Lower lobe of right lung (tissue), 2 donors: ENCODE measurements around the gene IFNG-AS1. TPM values are rescaled to one million over a fixed set of nuclear protein-coding genes. Genes with fewer than 3 reads are reported as not detected.

ENCODE experiments used
- ATAC-seq, 2 donors: fragments of 200-7000 bp; cut with Tn5 transposase; one replicate each; pipeline ENCODE4 v1.9.1; 2020 to 2022; ENCODE audit warnings: mild to moderate bottlenecking in 2 of 2, moderate library complexity in 2 of 2
- DNase-seq: peaks from one replicate; pipeline ENCODE4 v3.0.0-alpha.2; 2020
- H3K27ac ChIP-seq: fragments of 200-600 bp; one replicate; pipeline ENCODE4 v1.8.0; 2022
- H3K27me3 ChIP-seq: fragments of 200-600 bp; one replicate; pipeline ENCODE4 v1.8.0; 2022; ENCODE audit warnings: low read depth
- H3K36me3 ChIP-seq: fragments of 200-600 bp; one replicate; pipeline ENCODE4 v1.8.0; 2022; ENCODE audit warnings: mild to moderate bottlenecking
- H3K4me1 ChIP-seq: fragments of 200-600 bp; one replicate; pipeline ENCODE4 v1.8.0; 2022
- H3K4me3 ChIP-seq: fragments of 200-600 bp; one replicate; pipeline ENCODE4 v1.8.0; 2022; ENCODE audit warnings: mild to moderate bottlenecking
- H3K9me3 ChIP-seq: fragments of 200-600 bp; one replicate; pipeline ENCODE4 v1.8.0; 2022
- intact Hi-C: fragments of 100-400 bp; cut with DNase I; formaldehyde crosslinking; loops from one replicate; pipeline ENCODE4 v1.11.0; 2022
- total RNA-seq: library from RNA; stranded (reverse); fragmentation: NEBNext Ultra II Directional; extraction: Animal tissue kit (Norgen Biotek cat#: 25700); gene quantifications from one replicate; pipeline ENCODE4 v1.2.1, GENCODE V29; 2021
- TF ChIP-seq, protein P1 (sequence below): fragments of 200-600 bp; IDR thresholded peaks from one replicate; pipeline ENCODE4 v1.8.0; 2022; ENCODE audit warnings: antibody characterized with exemption, mild to moderate bottlenecking
- donor health status: DM: no; HTN: yes; CAD: no; lungs with severe emphysema.

Gene IFNG-AS1
- total RNA-seq, 1 donor from 2014 or later: not detected

DNA sequence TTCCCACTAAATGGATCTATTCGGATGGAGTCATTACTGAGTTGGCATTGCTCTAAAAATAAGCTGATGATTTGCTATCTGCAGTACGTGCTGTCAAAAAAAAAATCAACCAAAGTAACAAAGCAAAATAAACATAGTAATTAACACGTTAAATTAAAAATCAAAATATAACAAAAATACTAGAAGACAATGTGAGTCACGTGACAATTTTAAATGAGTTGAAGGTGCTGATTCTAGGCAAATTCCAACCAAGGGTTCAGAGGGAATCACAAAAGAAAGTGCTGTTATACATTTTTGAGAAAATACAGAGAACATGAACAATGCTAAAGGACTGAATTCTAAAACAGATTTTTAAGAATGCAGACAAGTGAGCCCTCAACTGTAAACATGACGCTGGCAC, 45.2 kb upstream of the IFNG-AS1 start:
- H3K4me1 ChIP-seq: peaks cover 9% of the 10 kb centered on the region
- intact Hi-C loops: loop anchor here (5.0 kb wide), 1 partner anchor 587 kb away; no protein-coding TSS in a partner anchor
- TF ChIP-seq, protein P1, sequence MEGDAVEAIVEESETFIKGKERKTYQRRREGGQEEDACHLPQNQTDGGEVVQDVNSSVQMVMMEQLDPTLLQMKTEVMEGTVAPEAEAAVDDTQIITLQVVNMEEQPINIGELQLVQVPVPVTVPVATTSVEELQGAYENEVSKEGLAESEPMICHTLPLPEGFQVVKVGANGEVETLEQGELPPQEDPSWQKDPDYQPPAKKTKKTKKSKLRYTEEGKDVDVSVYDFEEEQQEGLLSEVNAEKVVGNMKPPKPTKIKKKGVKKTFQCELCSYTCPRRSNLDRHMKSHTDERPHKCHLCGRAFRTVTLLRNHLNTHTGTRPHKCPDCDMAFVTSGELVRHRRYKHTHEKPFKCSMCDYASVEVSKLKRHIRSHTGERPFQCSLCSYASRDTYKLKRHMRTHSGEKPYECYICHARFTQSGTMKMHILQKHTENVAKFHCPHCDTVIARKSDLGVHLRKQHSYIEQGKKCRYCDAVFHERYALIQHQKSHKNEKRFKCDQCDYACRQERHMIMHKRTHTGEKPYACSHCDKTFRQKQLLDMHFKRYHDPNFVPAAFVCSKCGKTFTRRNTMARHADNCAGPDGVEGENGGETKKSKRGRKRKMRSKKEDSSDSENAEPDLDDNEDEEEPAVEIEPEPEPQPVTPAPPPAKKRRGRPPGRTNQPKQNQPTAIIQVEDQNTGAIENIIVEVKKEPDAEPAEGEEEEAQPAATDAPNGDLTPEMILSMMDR: no peak
- H3K4me3 ChIP-seq: no peak overlapping the region
- no peaks in the 10 kb centered on the region for H3K9me3 ChIP-seq
- H3K27ac ChIP-seq: no peak overlapping the region
- ATAC-seq: no peak
- H3K36me3 ChIP-seq: no peaks in the 10 kb centered on the region
- no peak for DNase-seq
- no peaks in the 10 kb centered on the region for H3K27me3 ChIP-seq

DNA sequence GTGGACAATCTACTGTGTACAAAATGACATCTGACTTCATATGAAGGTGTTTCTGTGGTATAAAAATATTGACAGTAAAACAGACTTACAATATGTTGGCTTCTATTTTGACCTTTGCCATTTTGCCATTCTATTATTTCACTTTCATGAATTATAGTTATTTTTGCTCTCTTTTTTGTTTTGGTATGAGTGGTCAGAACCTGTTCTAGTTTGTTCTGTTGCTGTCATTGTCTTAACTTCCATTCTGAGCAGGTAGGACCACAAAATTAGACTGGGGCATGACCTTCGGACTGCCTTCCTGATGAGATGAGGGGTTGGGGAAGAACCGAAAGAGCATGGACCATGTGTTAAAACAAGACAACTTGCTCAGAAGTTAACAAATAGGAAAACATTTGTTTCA, 36.5 kb upstream of the IFNG-AS1 start:
- no peaks in the 10 kb centered on the region for H3K4me1 ChIP-seq
- intact Hi-C loops: no loop called here
- H3K27ac ChIP-seq: no peak overlapping the region
- H3K9me3 ChIP-seq: no peaks in the 10 kb centered on the region
- DNase-seq (no peak), ATAC-seq (no peak)
- no peak overlapping the region for H3K4me3 ChIP-seq
- TF ChIP-seq, protein P1: no peak
- no peaks in the 10 kb centered on the region for H3K27me3 ChIP-seq
- H3K36me3 ChIP-seq: no peaks in the 10 kb centered on the region

DNA sequence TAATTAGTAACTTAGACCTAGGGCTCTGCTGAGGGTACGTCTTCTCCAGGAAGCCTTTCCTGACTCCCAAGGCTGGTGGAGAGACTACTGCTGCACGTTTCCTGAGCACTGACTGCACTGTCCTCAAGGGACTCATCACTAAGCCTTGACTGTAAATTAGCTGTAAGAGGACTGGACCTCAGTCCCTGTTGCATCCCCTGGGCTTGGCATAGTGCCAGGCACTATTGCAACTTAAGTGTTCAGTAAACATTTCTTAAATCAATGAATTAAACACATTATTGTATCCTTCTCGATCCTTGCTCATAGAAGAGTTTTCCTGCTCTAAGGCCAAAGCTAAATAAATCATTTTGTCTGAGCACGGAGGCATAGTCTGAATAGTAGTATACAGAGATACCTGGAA, 31.9 kb upstream of the IFNG-AS1 start:
- Histone ChIP-seq H3K27ac (no peak overlapping the region), H3K4me1 (no peaks in the 10 kb centered on the region), H3K4me3 (no peak overlapping the region), H3K27me3 (no peaks in the 10 kb centered on the region), H3K36me3 (no peaks in the 10 kb centered on the region), H3K9me3 (no peaks in the 10 kb centered on the region)
- TF ChIP-seq, protein P1: no peak
- ATAC-seq (no peak), DNase-seq (peak; percentile 36)
- intact Hi-C loops: no loop called here

DNA sequence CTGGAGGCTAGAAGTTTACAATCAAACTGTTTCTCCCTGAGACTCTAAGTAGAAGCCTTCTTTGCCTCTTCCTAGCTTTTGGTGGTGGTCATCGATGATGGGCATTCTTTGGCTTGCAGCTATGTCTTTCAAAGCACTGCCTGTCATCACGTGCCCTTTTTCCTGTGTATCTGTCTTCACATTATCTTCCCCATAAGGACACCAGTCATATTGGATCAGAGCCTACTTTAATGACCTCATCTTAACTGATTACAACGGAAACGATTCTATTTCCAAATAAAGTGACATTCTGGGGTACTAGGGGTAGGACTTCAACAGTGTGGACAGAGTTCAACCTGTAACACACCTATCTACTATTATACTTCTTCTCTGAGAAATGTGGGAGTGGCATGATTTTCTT, 31.1 kb upstream of the IFNG-AS1 start:
- H3K4me3 ChIP-seq: no peak overlapping the region
- DNase-seq: no peak
- H3K36me3 ChIP-seq: no peaks in the 10 kb centered on the region
- ATAC-seq: no peak
- TF ChIP-seq, protein P1: no peak
- intact Hi-C loops: no loop called here
- H3K27ac ChIP-seq: no peak overlapping the region
- H3K9me3 ChIP-seq: no peaks in the 10 kb centered on the region
- H3K4me1 ChIP-seq: no peaks in the 10 kb centered on the region
- no peaks in the 10 kb centered on the region for H3K27me3 ChIP-seq

DNA sequence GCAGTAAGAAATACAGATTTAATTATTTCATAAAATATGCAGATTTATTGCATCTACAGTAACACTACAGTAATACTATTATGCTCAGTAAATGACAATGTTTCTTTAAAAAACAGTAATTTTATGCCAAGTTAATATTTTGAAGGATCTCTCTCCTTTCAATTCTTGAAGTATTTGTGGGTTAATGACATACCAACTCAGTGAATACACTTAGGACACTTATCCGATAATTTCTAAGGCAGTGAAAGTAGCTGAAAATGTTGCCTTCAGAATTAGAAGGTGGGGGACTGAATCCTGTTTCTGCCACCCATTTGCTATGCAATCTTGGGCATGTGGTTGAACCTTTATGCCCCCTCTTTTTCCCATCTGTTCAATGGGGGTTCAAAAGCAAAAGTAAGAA, 24.8 kb upstream of the IFNG-AS1 start:
- no peak for ATAC-seq
- H3K27me3 ChIP-seq: no peaks in the 10 kb centered on the region
- no peaks in the 10 kb centered on the region for H3K9me3 ChIP-seq
- DNase-seq: no peak
- intact Hi-C loops: no loop called here
- H3K4me3 ChIP-seq: no peak overlapping the region
- H3K36me3 ChIP-seq: no peaks in the 10 kb centered on the region
- no peak overlapping the region for H3K27ac ChIP-seq
- TF ChIP-seq, protein P1: no peak
- H3K4me1 ChIP-seq: no peaks in the 10 kb centered on the region

DNA sequence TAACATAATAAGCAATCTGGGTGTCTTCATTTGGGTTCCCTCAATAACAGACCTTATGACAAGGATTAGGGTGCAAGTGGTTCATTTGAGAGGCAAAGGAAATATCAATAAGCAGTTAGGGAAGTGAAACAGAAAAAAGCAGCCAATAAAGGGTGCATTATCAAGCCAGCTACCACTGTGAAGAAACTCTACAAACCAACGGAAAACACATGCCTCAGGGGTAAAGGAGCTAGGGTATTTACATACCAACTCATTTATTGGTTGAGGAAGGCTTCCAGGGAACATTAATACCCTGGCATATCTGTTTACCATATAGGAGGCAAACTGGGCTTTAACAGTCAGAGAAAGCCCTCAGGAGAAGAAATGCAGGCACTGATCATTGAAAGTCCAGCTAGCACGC, 22.7 kb upstream of the IFNG-AS1 start:
- ATAC-seq (no peak), DNase-seq (no peak)
- Histone ChIP-seq H3K27me3 (no peaks in the 10 kb centered on the region), H3K4me3 (no peak overlapping the region), H3K4me1 (no peaks in the 10 kb centered on the region), H3K36me3 (no peaks in the 10 kb centered on the region), H3K27ac (no peak overlapping the region), H3K9me3 (no peaks in the 10 kb centered on the region)
- intact Hi-C loops: no loop called here
- TF ChIP-seq, protein P1: no peak
